WERI-Rb-1 (cell line): ENCODE results near the gene USP50.
"Not testable (repeated sequence)": the region's sequence is repeated elsewhere in the genome, so short reads cannot be mapped to it uniquely, and the experiment has no call there.

Source experiments
- DNase-seq: peaks from one replicate; pipeline ENCODE4 v3.0.0-alpha.2; 2020
- H3K27ac ChIP-seq: fragments of 250-450 bp; sonication (Bioruptor Pico); 2 replicates; pipeline ENCODE4 v1.5.1; 2020; ENCODE audit warnings: mild to moderate bottlenecking, moderate library complexity
- H3K27me3 ChIP-seq: fragments of 250-450 bp; sonication (Bioruptor Pico); 2 replicates; pipeline ENCODE4 v1.5.1; 2021; ENCODE audit warnings: mild to moderate bottlenecking, low read depth, moderate library complexity; ENCODE audit not compliant: insufficient read depth, severe bottlenecking
- H3K36me3 ChIP-seq: fragments of 250-450 bp; sonication (Bioruptor Pico); 2 replicates; pipeline ENCODE4 v1.5.1; 2020; ENCODE audit warnings: mild to moderate bottlenecking, moderate library complexity
- H3K4me3 ChIP-seq: 2 replicates; pipeline ENCODE4 v1.5.1; 2011; ENCODE audit warnings: low read depth, mild to moderate bottlenecking, control low read depth, low read length
- H3K9me3 ChIP-seq: fragments of 250-450 bp; sonication (Bioruptor Pico); 2 replicates; pipeline ENCODE4 v1.5.1; 2021; ENCODE audit warnings: mild to moderate bottlenecking, moderate library complexity; ENCODE audit not compliant: severe bottlenecking
- TF ChIP-seq, protein P1 (sequence below): IDR thresholded peaks from 2 replicates; pipeline ENCODE4 v1.5.1; 2011; ENCODE audit warnings: low read depth, mild to moderate bottlenecking, control low read depth, inconsistent platforms, low read length

USP50 gene

DNA sequence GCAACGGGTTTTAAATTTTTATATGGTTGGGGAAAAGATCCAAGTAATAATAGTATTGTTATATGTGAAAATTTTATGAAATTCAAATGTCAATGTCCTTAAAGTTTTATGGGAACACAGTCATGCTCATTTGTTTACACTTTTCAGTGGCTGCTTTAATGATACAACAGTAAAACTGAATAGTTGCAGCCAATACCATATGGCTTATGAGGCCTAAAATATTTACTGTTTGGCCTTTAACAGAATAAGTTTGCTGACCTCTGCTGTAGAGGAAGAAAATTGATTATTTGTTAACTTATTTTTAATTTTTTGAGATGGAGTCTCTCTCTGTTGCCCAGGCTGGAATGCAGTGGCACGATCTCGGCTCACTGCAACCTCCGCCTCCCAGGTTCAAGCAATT lies 44.7 kb downstream of the USP50 start:
- Histone ChIP-seq H3K36me3 (peaks cover 27% of the 10 kb centered on the region), H3K27me3 (no peaks in the 10 kb centered on the region), H3K9me3 (no peaks in the 10 kb centered on the region), H3K27ac (no peak overlapping the region), H3K4me3 (no peak overlapping the region)
- DNase-seq, result no peak
- TF ChIP-seq, protein P1, sequence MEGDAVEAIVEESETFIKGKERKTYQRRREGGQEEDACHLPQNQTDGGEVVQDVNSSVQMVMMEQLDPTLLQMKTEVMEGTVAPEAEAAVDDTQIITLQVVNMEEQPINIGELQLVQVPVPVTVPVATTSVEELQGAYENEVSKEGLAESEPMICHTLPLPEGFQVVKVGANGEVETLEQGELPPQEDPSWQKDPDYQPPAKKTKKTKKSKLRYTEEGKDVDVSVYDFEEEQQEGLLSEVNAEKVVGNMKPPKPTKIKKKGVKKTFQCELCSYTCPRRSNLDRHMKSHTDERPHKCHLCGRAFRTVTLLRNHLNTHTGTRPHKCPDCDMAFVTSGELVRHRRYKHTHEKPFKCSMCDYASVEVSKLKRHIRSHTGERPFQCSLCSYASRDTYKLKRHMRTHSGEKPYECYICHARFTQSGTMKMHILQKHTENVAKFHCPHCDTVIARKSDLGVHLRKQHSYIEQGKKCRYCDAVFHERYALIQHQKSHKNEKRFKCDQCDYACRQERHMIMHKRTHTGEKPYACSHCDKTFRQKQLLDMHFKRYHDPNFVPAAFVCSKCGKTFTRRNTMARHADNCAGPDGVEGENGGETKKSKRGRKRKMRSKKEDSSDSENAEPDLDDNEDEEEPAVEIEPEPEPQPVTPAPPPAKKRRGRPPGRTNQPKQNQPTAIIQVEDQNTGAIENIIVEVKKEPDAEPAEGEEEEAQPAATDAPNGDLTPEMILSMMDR, result no peak

DNA sequence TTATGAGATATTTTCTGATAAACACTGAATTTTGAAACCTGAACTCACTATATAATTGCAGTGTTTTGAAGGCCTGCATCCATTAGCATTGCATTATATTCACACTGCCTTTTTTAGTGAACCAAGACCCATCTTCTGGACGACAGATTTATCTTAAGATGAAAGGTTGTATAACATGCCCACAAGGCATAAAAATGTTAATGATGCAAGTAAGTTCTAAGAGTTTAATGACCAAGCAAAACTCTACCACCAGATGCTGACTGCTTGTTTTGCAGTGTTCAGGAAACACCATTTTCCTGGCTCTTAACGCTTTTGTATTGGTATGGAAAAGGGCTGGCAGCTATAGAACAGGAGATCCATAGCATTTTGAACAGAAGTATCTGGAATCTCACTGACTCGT lies 46.1 kb downstream of the USP50 start:
- peaks cover 38% of the 10 kb centered on the region for H3K36me3 ChIP-seq
- no peaks in the 10 kb centered on the region for H3K9me3 ChIP-seq
- H3K27me3 ChIP-seq, result no peaks in the 10 kb centered on the region
- TF ChIP-seq, protein P1, result no peak
- DNase-seq, result no peak
- no peak overlapping the region for H3K27ac ChIP-seq
- no peak overlapping the region for H3K4me3 ChIP-seq

DNA sequence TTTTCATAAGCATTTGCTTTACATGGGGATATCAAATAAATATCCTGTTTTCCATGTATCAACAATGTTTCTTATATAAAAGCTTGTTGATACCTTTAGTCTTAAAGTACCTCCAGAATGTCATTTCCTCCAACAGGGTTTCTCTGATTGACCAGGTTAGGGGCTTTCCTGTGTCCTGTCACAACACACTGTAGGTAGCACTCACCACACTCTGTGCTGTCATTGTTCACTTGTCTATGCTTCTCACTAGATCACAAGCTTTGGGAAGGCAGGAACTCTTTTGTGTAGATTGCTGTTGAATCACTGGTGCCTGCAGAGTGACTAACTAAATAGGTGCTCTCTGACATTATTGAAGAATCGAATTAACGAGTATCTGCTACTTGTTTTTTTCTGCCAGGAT lies 49.8 kb downstream of the USP50 start:
- H3K27ac ChIP-seq, result no peak overlapping the region
- DNase-seq, result no peak
- H3K9me3 ChIP-seq, result no peaks in the 10 kb centered on the region
- H3K36me3 ChIP-seq, result peaks cover 65% of the 10 kb centered on the region
- TF ChIP-seq, protein P1, result no peak
- H3K27me3 ChIP-seq, result no peaks in the 10 kb centered on the region
- H3K4me3 ChIP-seq, result no peak overlapping the region

DNA sequence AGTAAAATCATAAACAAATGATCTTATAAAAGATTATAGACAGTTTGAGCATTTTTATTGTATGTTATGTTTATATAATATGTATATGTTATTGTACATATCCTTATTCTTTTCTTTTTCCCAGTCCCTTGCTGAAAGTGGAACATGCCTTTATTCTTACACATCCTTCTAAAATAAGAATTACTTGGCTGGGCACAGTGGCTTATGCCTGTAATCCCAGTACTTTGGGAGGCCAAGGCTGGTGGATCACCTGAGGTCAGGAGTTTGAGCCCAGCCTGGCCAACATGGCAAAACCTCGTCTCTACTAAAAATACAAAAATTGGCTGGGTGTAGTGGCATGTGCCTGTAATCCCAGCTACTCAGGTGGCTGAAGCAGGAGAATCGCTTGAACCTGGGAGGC lies 51.9 kb downstream of the USP50 start:
- H3K4me3 ChIP-seq, H3K9me3 ChIP-seq, H3K27me3 ChIP-seq, DNase-seq, H3K27ac ChIP-seq: not testable (repeated sequence)
- peaks cover 70% of the 10 kb centered on the region for H3K36me3 ChIP-seq

DNA sequence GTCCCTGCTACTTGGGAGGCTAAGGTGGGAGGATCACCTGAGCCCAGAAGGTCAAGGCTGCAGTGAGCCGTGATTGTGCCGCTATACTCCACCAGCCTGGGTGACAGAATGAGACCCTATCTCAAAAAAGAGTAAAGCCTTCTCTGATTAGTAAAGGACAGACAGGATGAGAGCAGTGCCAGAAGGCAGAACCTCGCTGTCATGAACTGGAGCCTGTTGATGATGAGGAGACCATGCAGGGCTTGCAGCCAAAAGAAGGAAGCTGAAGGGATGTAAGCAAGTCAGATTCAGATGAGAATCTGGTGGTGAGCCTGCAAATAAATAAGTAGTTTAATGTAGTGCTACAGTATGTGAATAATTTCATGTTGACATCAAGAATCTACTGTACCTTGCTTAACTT lies 52.8 kb downstream of the USP50 start:
- TF ChIP-seq, protein P1, result no peak
- H3K9me3 ChIP-seq, result no peaks in the 10 kb centered on the region
- H3K27ac ChIP-seq, result no peak overlapping the region
- H3K36me3 ChIP-seq, result peaks cover 66% of the 10 kb centered on the region
- no peak for DNase-seq
- H3K4me3 ChIP-seq, result no peak overlapping the region
- no peaks in the 10 kb centered on the region for H3K27me3 ChIP-seq

DNA sequence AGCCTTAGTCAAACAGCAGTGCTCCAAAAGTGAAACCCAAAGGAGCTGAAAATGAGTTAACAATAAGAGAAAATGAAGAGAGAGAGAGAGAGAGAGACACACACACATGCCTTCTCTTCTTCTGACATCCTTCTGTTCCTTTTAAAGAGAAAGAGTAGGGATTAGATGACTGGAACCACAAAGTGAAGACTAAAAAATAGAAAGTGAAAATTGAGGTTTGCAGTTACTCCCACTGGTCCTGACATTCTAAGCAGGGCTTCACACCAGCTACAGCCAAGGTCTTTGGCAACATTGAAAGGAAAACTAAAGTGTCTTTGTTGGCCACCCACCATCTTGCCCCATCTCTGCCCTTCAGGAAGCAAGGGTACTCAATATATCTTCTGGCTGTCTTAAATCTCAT lies 59.2 kb downstream of the USP50 start:
- TF ChIP-seq, protein P1, result no peak
- no peak overlapping the region for H3K27ac ChIP-seq
- no peaks in the 10 kb centered on the region for H3K9me3 ChIP-seq
- DNase-seq, result no peak
- H3K27me3 ChIP-seq, result no peaks in the 10 kb centered on the region
- H3K36me3 ChIP-seq, result peaks cover 45% of the 10 kb centered on the region
- H3K4me3 ChIP-seq, result no peak overlapping the region
